Endothelial cell of umbilical vein (primary cell): ENCODE measurements around the gene SPINK7.

ENCODE experiments used
- CTCF ChIP-seq, 2 donors: IDR thresholded peaks; 1 replicate in 1 of 2; 2 replicates in 1 of 2; pipeline ENCODE4 v1.5.1; 2011; ENCODE audit warnings: low read length in 2 of 2, mild to moderate bottlenecking in 2 of 2, moderate library complexity in 2 of 2, control low read depth in 1 of 2, inconsistent platforms in 1 of 2, low read depth in 1 of 2; ENCODE audit not compliant: insufficient read depth in 1 of 2; ENCODE audit errors: extremely low read depth in 1 of 2
- MYC ChIP-seq: IDR thresholded peaks from one replicate; pipeline ENCODE4 v1.6.1; 2011; ENCODE audit warnings: mild to moderate bottlenecking, low read depth, low read length
- POLR2A ChIP-seq: IDR thresholded peaks from 2 replicates; pipeline ENCODE4 v1.6.1; 2012; ENCODE audit warnings: low read depth, mild to moderate bottlenecking, control low read depth, low read length
- POLR2AphosphoS5 ChIP-seq: IDR thresholded peaks from 2 replicates; pipeline ENCODE4 v1.6.1; 2012; ENCODE audit warnings: low read depth, mild to moderate bottlenecking, control low read depth, low read length, moderate library complexity; ENCODE audit not compliant: insufficient read depth

- no peak for TF ChIP-seq POLR2AphosphoS5
- no peak for TF ChIP-seq CTCF (IDR thresholded peaks at IDR 0.05; ENCODE audit: extremely low read depth in 1 of 2, insufficient read depth in 1 of 2, low read depth in 1 of 2, low read length in 2 of 2)
- TF ChIP-seq MYC: no peak
- TF ChIP-seq POLR2A: no peak
Observed at GRCh38 chr5:148309746-148310145, 2.5 kb upstream of the SPINK7 start.
